IMR-90 (cell line): ENCODE data around the gene NCR2.

ENCODE experiments used
- BHLHE40 ChIP-seq: fragments of 150-350 bp; IDR thresholded peaks from 2 replicates; pipeline ENCODE4 v1.6.1; 2016; ENCODE audit warnings: mild to moderate bottlenecking, low read depth, low read length
- CEBPB ChIP-seq: IDR thresholded peaks from 2 replicates; pipeline ENCODE4 v1.6.1; 2012; ENCODE audit warnings: low read depth, low read length, improper control_type of control experiment
- MAFK ChIP-seq: IDR thresholded peaks from 2 replicates; pipeline ENCODE4 v1.6.1; 2012; ENCODE audit warnings: low read depth, low read length, improper control_type of control experiment
- MXI1 ChIP-seq: IDR thresholded peaks from 2 replicates; pipeline ENCODE4 v1.6.1; 2012; ENCODE audit warnings: low read depth, mild to moderate bottlenecking, low read length, moderate library complexity, borderline replicate concordance
- POLR2A ChIP-seq: IDR thresholded peaks from 2 replicates; pipeline ENCODE4 v1.6.1; 2012; ENCODE audit warnings: mild to moderate bottlenecking, low read depth, low read length
- RAD21 ChIP-seq: IDR thresholded peaks from 2 replicates; pipeline ENCODE4 v1.6.1; 2012; ENCODE audit warnings: low read length, improper control_type of control experiment
- SMC3 ChIP-seq: fragments of 150-350 bp; IDR thresholded peaks from 2 replicates; pipeline ENCODE4 v1.6.1; 2016; ENCODE audit warnings: low read depth, mild to moderate bottlenecking, antibody characterized with exemption, low read length, moderate library complexity
- TF ChIP-seq, protein P1 (sequence below): conservative IDR thresholded peaks from 2 replicates; pipeline ENCODE4 v1.5.1; 2012; ENCODE audit warnings: mild to moderate bottlenecking, low read depth, low read length, improper control_type of control experiment
- TF ChIP-seq, protein P2 (sequence below): fragments of 150-350 bp; IDR thresholded peaks from 2 replicates; pipeline ENCODE4 v1.6.1; 2017; ENCODE audit warnings: mild to moderate bottlenecking, antibody characterized with exemption, low read length, low read depth

DNA sequence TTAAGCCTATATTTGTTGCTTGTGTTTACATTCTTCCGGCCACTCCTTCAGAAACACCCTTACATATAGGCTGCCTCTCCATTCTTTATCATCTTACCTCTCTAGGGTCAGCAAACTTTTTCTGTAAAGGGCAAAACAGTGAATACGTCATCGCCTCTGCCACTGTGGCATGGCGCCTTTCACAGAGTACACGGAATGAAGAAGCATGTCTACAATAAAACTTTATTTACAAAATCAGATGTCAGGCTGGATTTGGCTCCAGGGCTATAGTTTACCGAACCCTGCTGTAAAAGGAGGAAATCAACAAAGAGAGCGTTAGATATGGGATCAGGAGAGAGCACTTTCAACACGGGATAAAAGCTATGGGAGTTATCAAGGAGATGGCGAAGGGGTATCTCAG, 9.3 kb upstream of the NCR2 start:
- TF ChIP-seq MXI1 (no peak), POLR2A (no peak), RAD21 (no peak), MAFK (no peak), CEBPB (no peak), SMC3 (no peak), BHLHE40 (no peak)
- TF ChIP-seq, protein P1, sequence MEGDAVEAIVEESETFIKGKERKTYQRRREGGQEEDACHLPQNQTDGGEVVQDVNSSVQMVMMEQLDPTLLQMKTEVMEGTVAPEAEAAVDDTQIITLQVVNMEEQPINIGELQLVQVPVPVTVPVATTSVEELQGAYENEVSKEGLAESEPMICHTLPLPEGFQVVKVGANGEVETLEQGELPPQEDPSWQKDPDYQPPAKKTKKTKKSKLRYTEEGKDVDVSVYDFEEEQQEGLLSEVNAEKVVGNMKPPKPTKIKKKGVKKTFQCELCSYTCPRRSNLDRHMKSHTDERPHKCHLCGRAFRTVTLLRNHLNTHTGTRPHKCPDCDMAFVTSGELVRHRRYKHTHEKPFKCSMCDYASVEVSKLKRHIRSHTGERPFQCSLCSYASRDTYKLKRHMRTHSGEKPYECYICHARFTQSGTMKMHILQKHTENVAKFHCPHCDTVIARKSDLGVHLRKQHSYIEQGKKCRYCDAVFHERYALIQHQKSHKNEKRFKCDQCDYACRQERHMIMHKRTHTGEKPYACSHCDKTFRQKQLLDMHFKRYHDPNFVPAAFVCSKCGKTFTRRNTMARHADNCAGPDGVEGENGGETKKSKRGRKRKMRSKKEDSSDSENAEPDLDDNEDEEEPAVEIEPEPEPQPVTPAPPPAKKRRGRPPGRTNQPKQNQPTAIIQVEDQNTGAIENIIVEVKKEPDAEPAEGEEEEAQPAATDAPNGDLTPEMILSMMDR: no peak
- TF ChIP-seq, protein P2, sequence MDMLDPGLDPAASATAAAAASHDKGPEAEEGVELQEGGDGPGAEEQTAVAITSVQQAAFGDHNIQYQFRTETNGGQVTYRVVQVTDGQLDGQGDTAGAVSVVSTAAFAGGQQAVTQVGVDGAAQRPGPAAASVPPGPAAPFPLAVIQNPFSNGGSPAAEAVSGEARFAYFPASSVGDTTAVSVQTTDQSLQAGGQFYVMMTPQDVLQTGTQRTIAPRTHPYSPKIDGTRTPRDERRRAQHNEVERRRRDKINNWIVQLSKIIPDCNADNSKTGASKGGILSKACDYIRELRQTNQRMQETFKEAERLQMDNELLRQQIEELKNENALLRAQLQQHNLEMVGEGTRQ: no peak
